ENCODE measurements around the gene MMP24OS.

DNA sequence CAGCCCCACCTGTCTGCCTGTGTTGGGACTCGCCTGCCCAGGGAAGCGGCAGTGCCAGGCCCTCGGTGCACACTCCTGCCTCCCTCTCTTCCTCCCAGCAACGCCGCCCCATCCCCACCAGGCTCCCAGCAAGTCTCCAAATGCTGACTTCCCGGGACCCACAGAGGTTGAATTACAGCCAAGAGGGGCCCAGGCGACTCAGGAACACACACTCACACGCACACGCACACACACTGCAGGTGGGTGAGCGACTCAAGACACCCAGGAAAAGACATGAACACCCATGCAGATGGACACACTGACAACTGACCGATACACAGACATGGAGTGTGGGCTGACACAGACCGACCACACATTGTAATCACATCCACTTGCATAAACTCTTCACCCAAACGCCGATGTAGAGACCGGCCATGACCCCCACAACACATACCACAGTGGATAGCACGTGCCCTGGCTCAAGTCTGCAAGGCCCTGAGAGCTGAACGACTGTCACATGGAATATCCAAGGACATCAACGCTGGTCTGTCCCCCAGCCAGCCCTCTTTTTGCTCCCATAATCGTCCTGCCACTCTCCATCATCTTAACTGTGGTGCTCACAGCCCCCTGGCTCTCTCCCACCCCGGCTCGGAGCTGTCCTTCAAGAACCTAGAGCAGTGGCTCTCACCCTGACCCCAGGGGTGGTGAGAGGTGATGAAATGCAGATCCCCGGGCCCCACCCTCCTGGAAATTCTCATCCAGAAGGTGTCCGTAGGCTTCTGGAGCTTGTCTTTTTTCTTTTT, 14.8 kb upstream of the MMP24OS start:
- TF ChIP-seq, protein P1, sequence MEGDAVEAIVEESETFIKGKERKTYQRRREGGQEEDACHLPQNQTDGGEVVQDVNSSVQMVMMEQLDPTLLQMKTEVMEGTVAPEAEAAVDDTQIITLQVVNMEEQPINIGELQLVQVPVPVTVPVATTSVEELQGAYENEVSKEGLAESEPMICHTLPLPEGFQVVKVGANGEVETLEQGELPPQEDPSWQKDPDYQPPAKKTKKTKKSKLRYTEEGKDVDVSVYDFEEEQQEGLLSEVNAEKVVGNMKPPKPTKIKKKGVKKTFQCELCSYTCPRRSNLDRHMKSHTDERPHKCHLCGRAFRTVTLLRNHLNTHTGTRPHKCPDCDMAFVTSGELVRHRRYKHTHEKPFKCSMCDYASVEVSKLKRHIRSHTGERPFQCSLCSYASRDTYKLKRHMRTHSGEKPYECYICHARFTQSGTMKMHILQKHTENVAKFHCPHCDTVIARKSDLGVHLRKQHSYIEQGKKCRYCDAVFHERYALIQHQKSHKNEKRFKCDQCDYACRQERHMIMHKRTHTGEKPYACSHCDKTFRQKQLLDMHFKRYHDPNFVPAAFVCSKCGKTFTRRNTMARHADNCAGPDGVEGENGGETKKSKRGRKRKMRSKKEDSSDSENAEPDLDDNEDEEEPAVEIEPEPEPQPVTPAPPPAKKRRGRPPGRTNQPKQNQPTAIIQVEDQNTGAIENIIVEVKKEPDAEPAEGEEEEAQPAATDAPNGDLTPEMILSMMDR (IDR thresholded peaks at IDR 0.05), result no peak
- TF ChIP-seq EP300 (IDR thresholded peaks at IDR 0.05) (no peak), POLR2A (IDR thresholded peaks at IDR 0.05) (no peak), POLR2AphosphoS5 (IDR thresholded peaks at IDR 0.05) (no peak)
